Measurements from ENCODE around the gene TMSB15C.
"Not testable (repeated sequence)": the region's sequence is repeated elsewhere in the genome, so short reads cannot be mapped to it uniquely, and the experiment has no call there.

DNA sequence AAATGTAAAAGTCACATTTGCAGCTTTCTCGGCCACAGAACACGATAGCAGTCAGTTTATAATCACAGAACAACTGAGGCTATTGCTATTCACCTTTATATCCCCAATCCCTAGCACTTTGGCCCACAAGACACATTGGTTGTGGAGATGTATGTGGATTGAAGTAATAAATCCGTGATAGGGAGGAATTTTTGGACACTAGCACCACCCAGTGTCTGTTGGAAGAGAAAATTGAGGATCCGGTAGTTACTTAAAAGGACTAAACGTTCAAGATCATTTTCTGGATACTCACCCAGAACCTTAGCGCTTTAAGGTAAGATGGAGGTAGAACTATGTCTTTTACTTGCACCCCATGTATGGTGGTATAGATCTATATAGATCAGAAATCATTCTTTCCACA lies 1.8 kb upstream of the TMSB15C start:
- TF ChIP-seq, protein P1, sequence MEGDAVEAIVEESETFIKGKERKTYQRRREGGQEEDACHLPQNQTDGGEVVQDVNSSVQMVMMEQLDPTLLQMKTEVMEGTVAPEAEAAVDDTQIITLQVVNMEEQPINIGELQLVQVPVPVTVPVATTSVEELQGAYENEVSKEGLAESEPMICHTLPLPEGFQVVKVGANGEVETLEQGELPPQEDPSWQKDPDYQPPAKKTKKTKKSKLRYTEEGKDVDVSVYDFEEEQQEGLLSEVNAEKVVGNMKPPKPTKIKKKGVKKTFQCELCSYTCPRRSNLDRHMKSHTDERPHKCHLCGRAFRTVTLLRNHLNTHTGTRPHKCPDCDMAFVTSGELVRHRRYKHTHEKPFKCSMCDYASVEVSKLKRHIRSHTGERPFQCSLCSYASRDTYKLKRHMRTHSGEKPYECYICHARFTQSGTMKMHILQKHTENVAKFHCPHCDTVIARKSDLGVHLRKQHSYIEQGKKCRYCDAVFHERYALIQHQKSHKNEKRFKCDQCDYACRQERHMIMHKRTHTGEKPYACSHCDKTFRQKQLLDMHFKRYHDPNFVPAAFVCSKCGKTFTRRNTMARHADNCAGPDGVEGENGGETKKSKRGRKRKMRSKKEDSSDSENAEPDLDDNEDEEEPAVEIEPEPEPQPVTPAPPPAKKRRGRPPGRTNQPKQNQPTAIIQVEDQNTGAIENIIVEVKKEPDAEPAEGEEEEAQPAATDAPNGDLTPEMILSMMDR (IDR thresholded peaks at IDR 0.05; ENCODE audit: extremely low read depth in 1 of 2, insufficient read depth in 1 of 2, low read depth in 1 of 2, low read length in 2 of 2): not testable (repeated sequence)
- TF ChIP-seq POLR2A (IDR thresholded peaks at IDR 0.05; ENCODE audit: low read depth, low read length); JUN (IDR thresholded peaks at IDR 0.05; ENCODE audit: borderline replicate concordance, insufficient read depth, insufficient read length, low read depth); MYC (IDR thresholded peaks at IDR 0.05; ENCODE audit: low read depth, low read length); EZH2 (IDR thresholded peaks at IDR 0.05; ENCODE audit: borderline replicate concordance, low read depth, low read length, severe bottlenecking); POLR2AphosphoS5 (IDR thresholded peaks at IDR 0.05; ENCODE audit: insufficient read depth, low read depth, low read length); FOS (IDR thresholded peaks at IDR 0.05; ENCODE audit: borderline replicate concordance, insufficient read depth, low read length): not testable (repeated sequence)
- TF ChIP-seq, protein P2, sequence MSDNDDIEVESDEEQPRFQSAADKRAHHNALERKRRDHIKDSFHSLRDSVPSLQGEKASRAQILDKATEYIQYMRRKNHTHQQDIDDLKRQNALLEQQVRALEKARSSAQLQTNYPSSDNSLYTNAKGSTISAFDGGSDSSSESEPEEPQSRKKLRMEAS (IDR thresholded peaks at IDR 0.05; ENCODE audit: insufficient read depth, insufficient read length): not testable (repeated sequence)

Data from endothelial cell of umbilical vein (primary cell).